Measurements from ENCODE around the gene SCAF8.

DNA sequence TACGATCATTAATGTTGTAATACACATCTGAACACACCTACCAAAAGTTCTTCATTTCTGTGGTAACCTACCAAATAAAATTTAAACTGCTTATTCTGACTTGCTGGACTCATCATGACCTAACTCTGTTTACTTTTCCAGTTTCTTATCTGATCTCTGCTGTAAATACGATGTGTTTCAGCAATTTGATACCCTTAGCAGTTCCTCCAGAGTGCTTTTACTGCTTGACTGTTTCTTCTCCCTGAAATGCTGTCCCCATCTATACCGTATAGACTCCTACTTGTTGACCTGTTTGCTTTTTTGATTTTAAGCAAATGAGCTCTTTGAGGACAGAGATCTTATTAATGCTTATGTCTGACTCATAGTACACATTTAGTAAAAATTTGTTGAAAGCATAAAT, 119.5 kb downstream of the SCAF8 start:
- TF ChIP-seq, protein P1, sequence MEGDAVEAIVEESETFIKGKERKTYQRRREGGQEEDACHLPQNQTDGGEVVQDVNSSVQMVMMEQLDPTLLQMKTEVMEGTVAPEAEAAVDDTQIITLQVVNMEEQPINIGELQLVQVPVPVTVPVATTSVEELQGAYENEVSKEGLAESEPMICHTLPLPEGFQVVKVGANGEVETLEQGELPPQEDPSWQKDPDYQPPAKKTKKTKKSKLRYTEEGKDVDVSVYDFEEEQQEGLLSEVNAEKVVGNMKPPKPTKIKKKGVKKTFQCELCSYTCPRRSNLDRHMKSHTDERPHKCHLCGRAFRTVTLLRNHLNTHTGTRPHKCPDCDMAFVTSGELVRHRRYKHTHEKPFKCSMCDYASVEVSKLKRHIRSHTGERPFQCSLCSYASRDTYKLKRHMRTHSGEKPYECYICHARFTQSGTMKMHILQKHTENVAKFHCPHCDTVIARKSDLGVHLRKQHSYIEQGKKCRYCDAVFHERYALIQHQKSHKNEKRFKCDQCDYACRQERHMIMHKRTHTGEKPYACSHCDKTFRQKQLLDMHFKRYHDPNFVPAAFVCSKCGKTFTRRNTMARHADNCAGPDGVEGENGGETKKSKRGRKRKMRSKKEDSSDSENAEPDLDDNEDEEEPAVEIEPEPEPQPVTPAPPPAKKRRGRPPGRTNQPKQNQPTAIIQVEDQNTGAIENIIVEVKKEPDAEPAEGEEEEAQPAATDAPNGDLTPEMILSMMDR (IDR thresholded peaks at IDR 0.05), result no peak
- no peak for TF ChIP-seq EP300 (IDR thresholded peaks at IDR 0.05; ENCODE audit: borderline replicate concordance in 1 of 2, low read depth in 1 of 2, low read length in 1 of 2)
- no peak for TF ChIP-seq CHD2 (IDR thresholded peaks at IDR 0.05; ENCODE audit: low read length, partially characterized antibody)
- TF ChIP-seq RCOR1 (IDR thresholded peaks at IDR 0.05; ENCODE audit: low read length), result no peak
- TF ChIP-seq EZH2phosphoT487 (IDR thresholded peaks at IDR 0.05; ENCODE audit: borderline replicate concordance, low read depth), result no peak
- TF ChIP-seq NRF1 (IDR thresholded peaks at IDR 0.05; ENCODE audit: low read depth, low read length), result no peak
- TF ChIP-seq, protein P2, sequence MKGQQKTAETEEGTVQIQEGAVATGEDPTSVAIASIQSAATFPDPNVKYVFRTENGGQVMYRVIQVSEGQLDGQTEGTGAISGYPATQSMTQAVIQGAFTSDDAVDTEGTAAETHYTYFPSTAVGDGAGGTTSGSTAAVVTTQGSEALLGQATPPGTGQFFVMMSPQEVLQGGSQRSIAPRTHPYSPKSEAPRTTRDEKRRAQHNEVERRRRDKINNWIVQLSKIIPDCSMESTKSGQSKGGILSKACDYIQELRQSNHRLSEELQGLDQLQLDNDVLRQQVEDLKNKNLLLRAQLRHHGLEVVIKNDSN (IDR thresholded peaks at IDR 0.05; ENCODE audit: borderline replicate concordance, low read depth), result no peak
- no peak for TF ChIP-seq POLR2AphosphoS5 (IDR thresholded peaks at IDR 0.05; ENCODE audit: low read depth, low read length)
- TF ChIP-seq RXRA (IDR thresholded peaks at IDR 0.05; ENCODE audit: borderline replicate concordance, low read depth), result no peak; the same call in 1 of the 2 replicates
- TF ChIP-seq NFIC (IDR thresholded peaks at IDR 0.05; ENCODE audit: borderline replicate concordance), result no peak
- TF ChIP-seq, protein P3, sequence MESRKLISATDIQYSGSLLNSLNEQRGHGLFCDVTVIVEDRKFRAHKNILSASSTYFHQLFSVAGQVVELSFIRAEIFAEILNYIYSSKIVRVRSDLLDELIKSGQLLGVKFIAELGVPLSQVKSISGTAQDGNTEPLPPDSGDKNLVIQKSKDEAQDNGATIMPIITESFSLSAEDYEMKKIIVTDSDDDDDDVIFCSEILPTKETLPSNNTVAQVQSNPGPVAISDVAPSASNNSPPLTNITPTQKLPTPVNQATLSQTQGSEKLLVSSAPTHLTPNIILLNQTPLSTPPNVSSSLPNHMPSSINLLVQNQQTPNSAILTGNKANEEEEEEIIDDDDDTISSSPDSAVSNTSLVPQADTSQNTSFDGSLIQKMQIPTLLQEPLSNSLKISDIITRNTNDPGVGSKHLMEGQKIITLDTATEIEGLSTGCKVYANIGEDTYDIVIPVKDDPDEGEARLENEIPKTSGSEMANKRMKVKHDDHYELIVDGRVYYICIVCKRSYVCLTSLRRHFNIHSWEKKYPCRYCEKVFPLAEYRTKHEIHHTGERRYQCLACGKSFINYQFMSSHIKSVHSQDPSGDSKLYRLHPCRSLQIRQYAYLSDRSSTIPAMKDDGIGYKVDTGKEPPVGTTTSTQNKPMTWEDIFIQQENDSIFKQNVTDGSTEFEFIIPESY (IDR thresholded peaks at IDR 0.05; ENCODE audit: borderline replicate concordance, low read depth), result no peak
- TF ChIP-seq, protein P4, sequence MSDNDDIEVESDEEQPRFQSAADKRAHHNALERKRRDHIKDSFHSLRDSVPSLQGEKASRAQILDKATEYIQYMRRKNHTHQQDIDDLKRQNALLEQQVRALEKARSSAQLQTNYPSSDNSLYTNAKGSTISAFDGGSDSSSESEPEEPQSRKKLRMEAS (IDR thresholded peaks at IDR 0.05; ENCODE audit: low read depth), result no peak

Measured in SK-N-SH (cell line).